ENCODE measurements around the gene HDAC4.

Gene HDAC4

GRCh38 chr2:239257511-239257937, 143.3 kb downstream of the HDAC4 start:
- DNase-seq (ENCODE audit: extremely low spot score): no peak
- ChIA-PET CTCF (no interaction called here), POLR2A (no interaction called here)
- TF ChIP-seq FOXA1 (IDR thresholded peaks at IDR 0.05) (no peak), NFRKB (IDR thresholded peaks at IDR 0.05) (no peak), FOXK2 (IDR thresholded peaks at IDR 0.05) (no peak), ZNF384 (IDR thresholded peaks at IDR 0.05) (no peak), CTBP1 (IDR thresholded peaks at IDR 0.05; ENCODE audit: borderline replicate concordance) (no peak)

- POLR2A ChIA-PET: no interaction called here
- TF ChIP-seq SP1 (IDR thresholded peaks at IDR 0.05): no peak
- no peak for TF ChIP-seq HDGF (IDR thresholded peaks at IDR 0.05; ENCODE audit: borderline replicate concordance)
- no peak for TF ChIP-seq FOXM1 (IDR thresholded peaks at IDR 0.05; ENCODE audit: borderline replicate concordance)
- TF ChIP-seq FOXA1 (IDR thresholded peaks at IDR 0.05): no peak
- TF ChIP-seq BHLHE40 (IDR thresholded peaks at IDR 0.05; ENCODE audit: borderline replicate concordance): no peak
- no peak for TF ChIP-seq L3MBTL2 (conservative IDR thresholded peaks at IDR 0.05)
- no peak for TF ChIP-seq ARNT (IDR thresholded peaks at IDR 0.05)
- TF ChIP-seq ELF4 (IDR thresholded peaks at IDR 0.05): no peak
- no peak for TF ChIP-seq NFRKB (IDR thresholded peaks at IDR 0.05)
- no peak for TF ChIP-seq ZNF384 (IDR thresholded peaks at IDR 0.05)
- no peak for TF ChIP-seq PKNOX1 (IDR thresholded peaks at IDR 0.05)
- no peak for DNase-seq (ENCODE audit: extremely low spot score)
- CTCF ChIA-PET: no interaction called here
Measured at GRCh38 chr2:239256350-239256743, 144.5 kb downstream of the HDAC4 start.

- CTCF ChIA-PET: no interaction called here
- POLR2A ChIA-PET: no interaction called here
Measured at GRCh38 chr2:239255628-239256349, 145.0 kb downstream of the HDAC4 start.

GRCh38 chr2:239255218-239255617, 145.6 kb downstream of the HDAC4 start:
- CTCF ChIA-PET: no interaction called here
- TF ChIP-seq ARNT (IDR thresholded peaks at IDR 0.05) (no peak), ZNF384 (IDR thresholded peaks at IDR 0.05) (no peak), FOXM1 (IDR thresholded peaks at IDR 0.05; ENCODE audit: borderline replicate concordance) (no peak), NFRKB (IDR thresholded peaks at IDR 0.05) (no peak), TARDBP (IDR thresholded peaks at IDR 0.05) (no peak), FOXK2 (IDR thresholded peaks at IDR 0.05) (no peak), LEF1 (IDR thresholded peaks at IDR 0.05; ENCODE audit: borderline replicate concordance) (no peak), SUZ12 (IDR thresholded peaks at IDR 0.05) (no peak), L3MBTL2 (conservative IDR thresholded peaks at IDR 0.05) (no peak), SP1 (IDR thresholded peaks at IDR 0.05) (no peak), FOXA1 (IDR thresholded peaks at IDR 0.05) (no peak), BHLHE40 (IDR thresholded peaks at IDR 0.05; ENCODE audit: borderline replicate concordance) (no peak), PKNOX1 (IDR thresholded peaks at IDR 0.05) (no peak), ELF4 (IDR thresholded peaks at IDR 0.05) (no peak)
- POLR2A ChIA-PET: no interaction called here
- DNase-seq (ENCODE audit: extremely low spot score): no peak

More at GRCh38 chr2:239255628-239256349, 145.0 kb downstream of the HDAC4 start:
- TF ChIP-seq ARNT (IDR thresholded peaks at IDR 0.05) (no peak), BHLHE40 (IDR thresholded peaks at IDR 0.05; ENCODE audit: borderline replicate concordance) (no peak), NFRKB (IDR thresholded peaks at IDR 0.05) (no peak), L3MBTL2 (conservative IDR thresholded peaks at IDR 0.05) (no peak), FOXA1 (IDR thresholded peaks at IDR 0.05) (no peak), SP1 (IDR thresholded peaks at IDR 0.05) (no peak), PKNOX1 (IDR thresholded peaks at IDR 0.05) (no peak)
- no peak for DNase-seq (ENCODE audit: extremely low spot score)

GRCh38 chr2:239253701-239254436, 147.0 kb downstream of the HDAC4 start:
- TF ChIP-seq ELF4 (IDR thresholded peaks at IDR 0.05) (no peak), FOXK2 (IDR thresholded peaks at IDR 0.05) (no peak), CTBP1 (IDR thresholded peaks at IDR 0.05; ENCODE audit: borderline replicate concordance) (no peak), NFRKB (IDR thresholded peaks at IDR 0.05) (no peak), L3MBTL2 (conservative IDR thresholded peaks at IDR 0.05) (no peak), SP1 (IDR thresholded peaks at IDR 0.05) (no peak), FOXM1 (IDR thresholded peaks at IDR 0.05; ENCODE audit: borderline replicate concordance) (no peak), PKNOX1 (IDR thresholded peaks at IDR 0.05) (no peak), BHLHE40 (IDR thresholded peaks at IDR 0.05; ENCODE audit: borderline replicate concordance) (no peak)
- ChIA-PET CTCF (no interaction called here), POLR2A (no interaction called here)
- no peak for DNase-seq (ENCODE audit: extremely low spot score)

- ChIA-PET POLR2A (no interaction called here), CTCF (no interaction called here)
- TF ChIP-seq TARDBP (IDR thresholded peaks at IDR 0.05): no peak
- TF ChIP-seq L3MBTL2 (conservative IDR thresholded peaks at IDR 0.05): no peak
- no peak for TF ChIP-seq LEF1 (IDR thresholded peaks at IDR 0.05; ENCODE audit: borderline replicate concordance)
- no peak for TF ChIP-seq CTBP1 (IDR thresholded peaks at IDR 0.05; ENCODE audit: borderline replicate concordance)
- no peak for TF ChIP-seq ZNF384 (IDR thresholded peaks at IDR 0.05)
- TF ChIP-seq FOXK2 (IDR thresholded peaks at IDR 0.05): no peak
- no peak for TF ChIP-seq ELF4 (IDR thresholded peaks at IDR 0.05)
- no peak for TF ChIP-seq FOXA1 (IDR thresholded peaks at IDR 0.05)
- no peak for TF ChIP-seq FOXM1 (IDR thresholded peaks at IDR 0.05; ENCODE audit: borderline replicate concordance)
- TF ChIP-seq NFRKB (IDR thresholded peaks at IDR 0.05): no peak
- TF ChIP-seq SP1 (IDR thresholded peaks at IDR 0.05): no peak
- no peak for DNase-seq (ENCODE audit: extremely low spot score)
Measured at GRCh38 chr2:239253264-239253663, 147.6 kb downstream of the HDAC4 start.

Measured in HEK293T (cell line).